ENCODE data around the gene INO80E. TPM values are rescaled to one million over a fixed set of nuclear protein-coding genes. Genes with fewer than 3 reads are reported as not detected.
A peak's percentile ranks its signal among the peaks of the same experiment; 100 is the strongest.

Gene INO80E
- polyA plus RNA-seq, 1 of the 3 experiments (the other 2 are of a cell fraction) = 46.6 TPM

GRCh38 chr16:30054451-30054850, 58.4 kb downstream of the INO80E start (continued):
- no peak for TF ChIP-seq REST (IDR thresholded peaks at IDR 0.05; ENCODE audit: low read depth, low read length)

GRCh38 chr16:30054959-30055553, 59.0 kb downstream of the INO80E start:
- H3F3A ChIP-seq (replicated peaks; ENCODE audit: insufficient read depth) = peaks cover 22% of the 10 kb centered on the region
- POLR2A ChIA-PET = interaction anchor here (0.7 to 1.4 kb wide), 2 partner anchors 8 to 10 kb away, joined by 3 to 4 read pairs; partner anchors contain the start of gene ALDOA
- peaks cover 5% of the 10 kb centered on the region in 2 experiments; a peak in 2 of 4 replicates for H3K4me1 ChIP-seq (ENCODE audit: control insufficient read depth in 1 of 2, insufficient read depth in 2 of 2, low read depth in 1 of 2, low read length in 1 of 2)
- H3K9ac ChIP-seq = no peak overlapping the region
- DNase-seq = peak; percentile 56
- peak overlapping the region; percentile 47; the same call in 1 of the 2 replicates for H3K4me2 ChIP-seq
- no peak overlapping the region for H2AFZ ChIP-seq (ENCODE audit: low read depth)
- H3K36me3 ChIP-seq (replicated peaks in 1 of 2; ENCODE audit: control insufficient read depth in 1 of 2, insufficient read depth in 2 of 2, low read length in 1 of 2) = peaks cover 0 to 7% of the 10 kb centered on the region in 2 experiments
- H3K27me3 ChIP-seq (ENCODE audit: insufficient read depth) = no peaks in the 10 kb centered on the region
- H3K4me3 ChIP-seq (ENCODE audit: low read depth in 2 of 2, low read length in 1 of 2) = peak overlapping the region in 1 of 2 experiments; percentile 31; a peak in 1 of 4 replicates
- no peaks in the 10 kb centered on the region for H3K9me3 ChIP-seq
- H3K9me2 ChIP-seq = no peaks in the 10 kb centered on the region
- H3K79me2 ChIP-seq (ENCODE audit: insufficient read depth) = peaks cover 36% of the 10 kb centered on the region; the same call in 1 of the 2 replicates
- H4K20me1 ChIP-seq (ENCODE audit: insufficient read depth) = no peaks in the 10 kb centered on the region
- 54% methylated on average over 6 of the region's 10 CpGs for WGBS (ENCODE audit: low lambda C conversion rate)
- no peak overlapping the region for H3K27ac ChIP-seq (ENCODE audit: low read depth in 2 of 2, low read length in 1 of 2)
- CTCF ChIA-PET = interaction anchor here (0.8 to 4.6 kb wide), 8 partner anchors 9 to 247 kb away, joined by 3 to 24 read pairs (median 5); partner anchors contain the start of genes TBX6 and TLCD3B
- TF ChIP-seq TCF12 (IDR thresholded peaks at IDR 0.05) = no peak
- TF ChIP-seq NFIC (IDR thresholded peaks at IDR 0.05; ENCODE audit: borderline replicate concordance) = no peak
- no peak for TF ChIP-seq EP300 (IDR thresholded peaks at IDR 0.05; ENCODE audit: borderline replicate concordance in 1 of 2, low read depth in 1 of 2, low read length in 1 of 2)
- no peak for TF ChIP-seq MEF2A (IDR thresholded peaks at IDR 0.05; ENCODE audit: borderline replicate concordance, low read depth)
- no peak for TF ChIP-seq GATA2 (CRISPR knock-in tag; IDR thresholded peaks at IDR 0.05)
- TF ChIP-seq FOXM1 (IDR thresholded peaks at IDR 0.05; ENCODE audit: low read depth) = no peak
- TF ChIP-seq CTCF (IDR thresholded peaks at IDR 0.05) = peak; percentile 57
- no peak for TF ChIP-seq MAX (IDR thresholded peaks at IDR 0.05; ENCODE audit: low read depth)
- no peak for TF ChIP-seq USF1 (IDR thresholded peaks at IDR 0.05; ENCODE audit: borderline replicate concordance, low read depth)
- no peak for TF ChIP-seq TEAD4 (IDR thresholded peaks at IDR 0.05; ENCODE audit: borderline replicate concordance, insufficient read depth)
- no peak for TF ChIP-seq RCOR1 (IDR thresholded peaks at IDR 0.05; ENCODE audit: low read length)
- TF ChIP-seq ELF1 (IDR thresholded peaks at IDR 0.05) = no peak
- no peak for TF ChIP-seq FOXJ3 (CRISPR knock-in tag; IDR thresholded peaks at IDR 0.05)
- no peak for TF ChIP-seq ZBTB33 (IDR thresholded peaks at IDR 0.05; ENCODE audit: borderline replicate concordance, low read depth)
- TF ChIP-seq SMC3 (IDR thresholded peaks at IDR 0.05; ENCODE audit: low read depth, low read length) = no peak; the same call in 1 of the 2 replicates
- TF ChIP-seq PBX3 (IDR thresholded peaks at IDR 0.05) = no peak
- 0 out of 2 replicates have a peak, but pooled peaks have one; percentile 4 for TF ChIP-seq RAD21 (IDR thresholded peaks at IDR 0.05; ENCODE audit: low read length)

All from SK-N-SH (cell line).